ENCODE measurements around the gene SELENOP.

DNA sequence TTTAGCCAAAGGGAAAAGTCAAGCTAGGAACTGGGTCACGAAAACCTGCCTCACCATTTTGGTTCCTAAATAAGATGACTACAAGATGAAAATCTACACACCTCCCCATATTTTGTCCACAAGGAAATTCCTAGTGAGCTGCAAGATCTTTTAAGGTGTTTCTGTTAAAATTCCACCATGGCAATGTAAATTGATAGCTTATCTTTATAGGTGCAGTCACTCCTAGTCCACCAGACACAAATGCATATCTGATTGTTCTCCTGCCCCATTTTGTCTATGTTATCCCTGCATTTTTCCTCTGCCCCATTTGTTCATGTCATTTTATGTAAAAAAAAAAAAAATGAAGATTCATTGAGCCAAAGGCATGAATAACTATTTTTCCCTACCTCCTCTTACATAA, 41.1 kb upstream of the SELENOP start:
- TF ChIP-seq, protein P1, sequence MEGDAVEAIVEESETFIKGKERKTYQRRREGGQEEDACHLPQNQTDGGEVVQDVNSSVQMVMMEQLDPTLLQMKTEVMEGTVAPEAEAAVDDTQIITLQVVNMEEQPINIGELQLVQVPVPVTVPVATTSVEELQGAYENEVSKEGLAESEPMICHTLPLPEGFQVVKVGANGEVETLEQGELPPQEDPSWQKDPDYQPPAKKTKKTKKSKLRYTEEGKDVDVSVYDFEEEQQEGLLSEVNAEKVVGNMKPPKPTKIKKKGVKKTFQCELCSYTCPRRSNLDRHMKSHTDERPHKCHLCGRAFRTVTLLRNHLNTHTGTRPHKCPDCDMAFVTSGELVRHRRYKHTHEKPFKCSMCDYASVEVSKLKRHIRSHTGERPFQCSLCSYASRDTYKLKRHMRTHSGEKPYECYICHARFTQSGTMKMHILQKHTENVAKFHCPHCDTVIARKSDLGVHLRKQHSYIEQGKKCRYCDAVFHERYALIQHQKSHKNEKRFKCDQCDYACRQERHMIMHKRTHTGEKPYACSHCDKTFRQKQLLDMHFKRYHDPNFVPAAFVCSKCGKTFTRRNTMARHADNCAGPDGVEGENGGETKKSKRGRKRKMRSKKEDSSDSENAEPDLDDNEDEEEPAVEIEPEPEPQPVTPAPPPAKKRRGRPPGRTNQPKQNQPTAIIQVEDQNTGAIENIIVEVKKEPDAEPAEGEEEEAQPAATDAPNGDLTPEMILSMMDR (IDR thresholded peaks at IDR 0.05; ENCODE audit: poor library complexity) = no peak
- TF ChIP-seq EZH2 (IDR thresholded peaks at IDR 0.05; ENCODE audit: borderline replicate concordance) (no peak), EZH2phosphoT487 (IDR thresholded peaks at IDR 0.05; ENCODE audit: low read depth, severe bottlenecking, unreplicated experiment) (no peak)

Data from hepatocyte (in vitro differentiated cells).